HG03342 (cell line): ENCODE data around the gene CREBL2.

Experiments used
- ATAC-seq: cut with Tn5 transposase; IDR thresholded peaks from one replicate; pipeline ENCODE4 v1.9.1; 2021; ENCODE audit warnings: mild to moderate bottlenecking, moderate library complexity; ENCODE audit not compliant: unreplicated experiment

CREBL2 gene

DNA sequence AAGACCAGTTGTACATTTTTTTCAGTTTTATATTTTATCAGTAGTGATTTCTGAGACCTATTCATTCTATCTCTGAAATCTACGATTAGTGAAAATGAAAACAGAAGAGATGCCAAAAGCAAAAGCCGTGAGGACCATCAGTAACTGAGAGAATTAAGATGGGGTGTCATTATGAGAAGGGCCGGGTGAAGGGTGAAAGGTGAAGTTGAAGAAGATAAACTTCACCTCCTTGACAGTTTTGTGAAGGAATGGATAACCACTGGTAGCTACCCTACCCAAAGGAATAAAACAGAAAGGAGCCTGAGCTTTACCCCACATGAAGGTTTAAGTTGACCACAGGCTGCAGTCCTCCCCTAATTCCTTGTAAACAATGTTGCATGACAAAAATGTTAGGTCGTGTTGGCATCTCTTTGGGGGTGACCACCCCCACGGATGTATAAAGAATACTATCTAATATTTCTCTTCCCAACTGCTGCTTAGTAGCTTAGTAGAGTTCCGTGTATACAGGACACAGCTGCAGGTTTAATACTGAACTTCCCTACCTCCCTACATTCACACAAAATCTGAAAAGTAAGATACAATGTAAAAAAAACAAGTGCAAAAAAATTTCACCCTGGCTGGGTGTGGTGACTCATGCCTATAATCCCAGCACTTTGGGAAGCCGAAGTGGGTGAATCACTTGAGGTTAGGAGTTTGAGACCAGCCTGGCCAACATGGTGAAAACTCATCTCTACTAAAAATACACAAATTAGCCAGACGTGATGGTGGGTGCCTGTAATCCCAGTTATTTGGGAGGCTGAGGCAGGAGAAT is 60.4 kb downstream of the CREBL2 start:
- ATAC-seq = no peak

DNA sequence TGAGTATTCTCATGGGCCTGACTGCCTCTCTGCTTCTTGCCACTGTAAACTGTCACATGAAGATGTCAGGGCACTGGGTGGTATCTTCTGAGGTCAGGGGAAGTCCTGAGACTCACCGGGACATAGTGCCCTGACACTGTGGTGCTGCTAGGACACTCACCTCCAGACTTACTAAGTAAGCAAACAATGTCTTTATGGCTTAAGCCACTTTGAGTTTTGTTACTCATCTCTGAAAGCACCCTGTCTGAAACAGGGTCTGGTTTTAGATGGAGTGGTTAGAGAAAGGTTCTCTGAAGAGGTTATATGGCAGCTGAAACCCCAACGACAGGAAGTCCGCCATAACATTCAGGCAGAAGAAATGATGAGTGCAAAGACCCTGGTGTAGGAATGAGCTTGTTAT is 61.6 kb downstream of the CREBL2 start:
- ATAC-seq = no peak

DNA sequence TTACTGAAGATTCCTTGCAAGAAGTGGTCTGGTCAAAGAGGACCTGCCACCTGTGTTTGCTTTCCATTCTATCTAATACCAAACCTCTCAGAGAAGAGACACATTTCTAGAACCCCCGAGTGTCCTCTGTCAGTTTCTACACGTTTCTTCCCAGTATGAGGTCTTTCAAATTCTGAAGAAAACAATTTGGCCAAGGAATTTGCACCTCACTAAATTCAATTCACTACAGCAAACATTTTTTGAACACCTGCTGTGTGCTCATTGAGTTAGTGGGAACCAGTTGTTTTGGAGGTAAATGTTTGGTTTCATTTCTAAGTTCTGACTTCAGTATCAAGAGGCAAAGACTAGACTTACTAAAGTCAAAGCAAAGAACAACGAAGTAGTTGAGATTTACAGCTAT is 64.9 kb downstream of the CREBL2 start:
- no peak for ATAC-seq

GRCh38 chr12:12681061-12681765 is 69.5 kb downstream of the CREBL2 start:
- ATAC-seq = no peak

DNA sequence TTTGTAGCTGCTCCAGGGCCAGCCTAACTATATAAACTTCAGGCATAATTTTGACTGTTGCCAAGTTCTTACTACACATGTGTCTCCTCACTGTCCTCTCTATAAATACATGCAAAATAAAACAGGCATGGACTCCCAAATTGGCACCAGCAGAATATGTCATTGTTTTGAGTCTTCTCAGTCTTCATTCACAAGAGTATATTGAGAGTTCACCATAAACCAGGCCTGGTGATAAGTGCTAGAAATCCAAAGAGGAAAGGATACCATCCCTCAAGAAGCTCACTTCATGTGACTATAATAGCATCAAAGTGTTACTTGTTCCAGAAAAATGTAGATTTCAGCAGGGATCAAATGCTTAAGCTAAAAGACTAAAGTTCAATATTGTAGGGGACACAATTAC is 70.6 kb downstream of the CREBL2 start:
- no peak for ATAC-seq

DNA sequence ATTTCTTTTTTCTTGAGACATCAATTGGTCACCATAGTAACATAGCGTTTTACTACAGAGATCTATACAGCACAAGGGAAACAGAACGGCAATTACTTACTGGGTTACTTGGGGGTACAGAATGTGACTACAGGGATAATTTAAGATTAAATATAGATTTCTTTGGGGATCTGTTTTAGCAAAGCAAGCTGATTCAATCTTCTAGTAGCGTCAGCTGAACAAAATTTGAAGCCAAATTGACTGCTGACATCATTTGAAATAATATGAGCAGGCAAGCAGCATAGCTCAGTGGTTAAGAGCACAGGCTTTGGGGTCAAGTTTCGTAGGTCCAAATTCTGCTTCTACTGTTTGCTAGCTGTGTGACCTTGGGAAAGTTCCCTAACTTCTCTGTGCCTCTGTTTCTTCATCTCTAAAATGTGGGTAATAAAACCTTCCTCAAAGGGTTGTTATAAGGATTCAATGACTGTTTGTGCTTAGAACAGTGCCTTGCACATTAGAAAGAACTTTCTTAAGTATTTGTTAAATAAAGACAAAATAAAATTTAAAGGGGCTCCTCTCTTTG is 71.5 kb downstream of the CREBL2 start:
- no peak for ATAC-seq

- ATAC-seq = no peak
Observed at GRCh38 chr12:12683725-12684124, 72.0 kb downstream of the CREBL2 start.

- no peak for ATAC-seq
Observed at GRCh38 chr12:12684375-12685106, 72.9 kb downstream of the CREBL2 start.

DNA sequence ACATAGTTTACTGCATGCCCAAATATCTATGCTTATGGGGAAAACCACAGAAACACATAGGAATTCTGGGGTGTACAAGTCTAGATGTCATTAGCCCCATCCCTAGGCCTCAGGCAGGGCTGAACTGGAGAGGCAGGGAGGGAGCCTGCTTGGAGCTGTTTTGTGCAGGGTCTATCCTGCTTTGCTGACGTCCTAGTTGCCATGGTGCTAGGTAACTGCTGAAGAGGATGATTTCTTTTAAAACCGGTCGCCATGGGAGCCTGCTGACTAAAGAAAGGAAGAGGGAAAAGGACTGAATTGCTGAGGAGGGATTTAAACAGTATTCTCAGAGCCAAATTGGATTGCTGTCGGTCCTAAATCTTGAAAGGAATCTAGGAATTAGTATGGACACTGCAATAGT is 73.6 kb downstream of the CREBL2 start:
- ATAC-seq = no peak

DNA sequence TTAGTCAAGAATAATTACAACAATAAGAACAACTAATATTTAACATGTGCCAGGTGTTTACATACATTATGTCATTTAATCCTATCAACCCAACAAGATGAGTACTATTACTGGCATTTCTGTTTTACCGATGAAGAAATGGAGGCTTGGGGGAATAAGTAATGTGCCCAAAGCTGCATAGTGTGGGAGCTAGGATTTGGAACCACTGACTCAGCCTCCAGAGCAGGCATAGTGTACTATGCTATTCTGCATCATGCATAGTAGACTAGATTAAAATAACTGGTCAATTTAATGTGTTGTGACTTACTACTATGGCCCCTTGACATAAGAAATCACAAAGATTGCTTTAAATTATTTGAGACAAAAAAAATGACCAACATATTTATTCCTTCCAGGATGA is 74.8 kb downstream of the CREBL2 start:
- no peak for ATAC-seq

GRCh38 chr12:12686925-12687324 is 75.2 kb downstream of the CREBL2 start:
- no peak for ATAC-seq

- no peak for ATAC-seq
Observed at GRCh38 chr12:12689647-12690300, 78.1 kb downstream of the CREBL2 start.

DNA sequence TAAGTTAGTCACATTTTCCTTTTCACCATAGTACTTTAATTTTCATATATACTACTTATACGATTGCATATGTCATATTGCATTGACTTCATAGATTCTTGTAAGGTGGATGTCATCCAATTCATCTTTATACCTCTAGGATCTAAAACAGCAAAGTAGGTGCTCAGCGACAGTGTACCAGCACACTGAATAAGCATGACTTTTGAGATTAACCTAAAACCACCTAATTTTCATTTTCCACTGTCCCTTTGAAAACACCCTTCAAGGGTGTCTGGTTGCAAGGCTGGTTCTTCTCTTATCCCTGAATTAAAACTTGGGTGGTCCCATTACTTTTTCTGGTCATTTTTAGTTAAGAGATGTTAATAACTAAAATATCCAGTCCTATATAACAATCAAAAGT is 79.9 kb downstream of the CREBL2 start:
- ATAC-seq = no peak

DNA sequence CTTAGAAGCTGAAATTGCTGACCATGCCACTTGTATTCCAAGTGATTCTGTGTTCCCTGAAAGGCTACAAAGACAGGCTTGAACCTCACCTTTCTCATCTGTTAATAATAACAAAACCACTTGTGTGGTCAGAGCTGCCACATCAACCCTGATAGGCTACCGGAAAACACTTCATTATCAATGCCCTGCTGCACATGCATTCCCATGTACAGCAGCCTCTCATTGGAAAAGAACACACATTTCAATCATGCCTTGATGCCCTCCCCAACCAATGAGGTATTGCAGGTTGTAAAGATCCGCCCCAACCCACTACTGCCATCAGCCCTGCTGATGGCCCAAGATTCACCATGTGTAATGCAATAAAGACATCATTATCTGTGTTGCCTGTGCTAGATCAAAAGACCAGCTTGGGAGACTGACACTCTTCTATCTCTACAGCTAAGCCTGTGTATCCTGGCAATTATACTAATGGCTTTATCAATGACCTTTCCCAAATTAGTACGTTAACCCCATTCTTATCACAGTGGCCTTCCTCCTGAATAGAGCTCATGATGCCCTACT is 81.5 kb downstream of the CREBL2 start:
- ATAC-seq = no peak
